GM23338 (cell line): ENCODE data around the gene HERC4. TPM values are rescaled to one million over a fixed set of nuclear protein-coding genes. Genes with fewer than 3 reads are reported as not detected.

Source experiments
- ATAC-seq: fragments of 200-7000 bp; cut with Tn5 transposase; 3 replicates; pipeline ENCODE4 v1.9.1; 2020
- DNase-seq: peaks from one replicate; pipeline ENCODE4 v3.0.0-alpha.2; 2015; ENCODE audit warnings: low spot score
- H2AFZ ChIP-seq: fragments of 200-600 bp; sonication (generic); 2 replicates; pipeline ENCODE4 v1.8.0; 2016; ENCODE audit warnings: antibody characterized with exemption, mild to moderate bottlenecking, moderate library complexity
- H3F3A ChIP-seq: fragments of 200-600 bp; sonication (generic); replicated peaks from 2 replicates; pipeline ENCODE4 v1.8.0; 2017; ENCODE audit warnings: antibody characterized with exemption, mixed run types, low read depth
- H3K27ac ChIP-seq: fragments of 200-600 bp; sonication (generic); 2 replicates; pipeline ENCODE4 v1.6.1; 2016; ENCODE audit warnings: low read depth
- H3K27me3 ChIP-seq: fragments of 200-600 bp; sonication (generic); 2 replicates; pipeline ENCODE4 v1.8.0; 2016; ENCODE audit warnings: mild to moderate bottlenecking, mixed run types, moderate library complexity; ENCODE audit not compliant: insufficient read depth
- H3K36me3 ChIP-seq: fragments of 200-600 bp; sonication (generic); 2 replicates; pipeline ENCODE4 v1.8.0; 2016; ENCODE audit warnings: mild to moderate bottlenecking; ENCODE audit not compliant: insufficient read depth
- H3K4me1 ChIP-seq: fragments of 200-600 bp; sonication (generic); 2 replicates; pipeline ENCODE4 v1.8.0; 2016; ENCODE audit warnings: mild to moderate bottlenecking, moderate library complexity; ENCODE audit not compliant: insufficient read depth
- H3K4me2 ChIP-seq: fragments of 200-600 bp; sonication (generic); 2 replicates; pipeline ENCODE4 v1.7.1; 2017; ENCODE audit warnings: mixed run types
- H3K4me3 ChIP-seq: fragments of 200-600 bp; sonication (generic); 2 replicates; pipeline ENCODE4 v1.6.1; 2016; ENCODE audit warnings: mixed run types
- H3K79me2 ChIP-seq: fragments of 200-600 bp; sonication (generic); replicated peaks from 2 replicates; pipeline ENCODE4 v1.8.0; 2017; ENCODE audit warnings: mild to moderate bottlenecking; ENCODE audit not compliant: insufficient read depth
- H3K9me2 ChIP-seq: fragments of 200-600 bp; sonication (generic); 2 replicates; pipeline ENCODE4 v1.8.0; 2017; ENCODE audit not compliant: insufficient read depth
- H4K20me1 ChIP-seq: fragments of 200-600 bp; sonication (generic); replicated peaks from 2 replicates; pipeline ENCODE4 v1.8.0; 2017; ENCODE audit warnings: mild to moderate bottlenecking; ENCODE audit not compliant: insufficient read depth
- H3K27ac Mint-ChIP-seq: 2 replicates; pipeline ENCODE4 v1.8.0; 2020; ENCODE audit warnings: inconsistent platforms, mild to moderate bottlenecking, moderate library complexity, mixed read lengths
- H3K27me3 Mint-ChIP-seq: 3 replicates; pipeline ENCODE4 v1.8.0; 2022; ENCODE audit warnings: low read depth, mild to moderate bottlenecking, moderate library complexity, mixed read lengths, inconsistent platforms; ENCODE audit not compliant: insufficient read depth, poor library complexity
- H3K36me3 Mint-ChIP-seq: 3 replicates; pipeline ENCODE4 v1.8.0; 2021; ENCODE audit warnings: low read depth, mild to moderate bottlenecking, inconsistent platforms, moderate library complexity, mixed read lengths
- H3K4me1 Mint-ChIP-seq: 3 replicates; pipeline ENCODE4 v1.8.0; 2020; ENCODE audit warnings: mild to moderate bottlenecking, inconsistent platforms, mixed read lengths
- H3K4me3 Mint-ChIP-seq: 3 replicates; pipeline ENCODE4 v1.8.0; 2021; ENCODE audit warnings: moderate library complexity, mild to moderate bottlenecking, inconsistent platforms, mixed read lengths
- H3K9me3 Mint-ChIP-seq: 3 replicates; pipeline ENCODE4 v1.8.0; 2020; ENCODE audit warnings: moderate library complexity, mild to moderate bottlenecking, inconsistent platforms, mixed read lengths
- CREB1 ChIP-seq: fragments of 250-450 bp; sonication (Bioruptor Pico); IDR thresholded peaks from 2 replicates; pipeline ENCODE4 v1.5.0; 2020; ENCODE audit warnings: low read depth, mild to moderate bottlenecking, moderate library complexity
- ETS1 ChIP-seq: IDR thresholded peaks from 2 replicates; pipeline ENCODE4 v1.6.1; 2016; ENCODE audit warnings: antibody characterized with exemption
- EZH2 ChIP-seq: fragments of 200-600 bp; sonication (generic); IDR thresholded peaks from one replicate; pipeline ENCODE4 v1.8.0; 2017; ENCODE audit warnings: antibody characterized with exemption, mild to moderate bottlenecking, low read depth; ENCODE audit not compliant: unreplicated experiment
- EZH2phosphoT487 ChIP-seq: fragments of 200-600 bp; sonication (generic); IDR thresholded peaks from one replicate; pipeline ENCODE4 v1.8.1; 2018; ENCODE audit warnings: antibody characterized with exemption; ENCODE audit not compliant: unreplicated experiment
- JUNB ChIP-seq: IDR thresholded peaks from one replicate; pipeline ENCODE4 v1.6.1; 2016; ENCODE audit warnings: antibody characterized with exemption; ENCODE audit not compliant: unreplicated experiment
- NANOG ChIP-seq: IDR thresholded peaks from 2 replicates; pipeline ENCODE4 v1.6.1; 2016; ENCODE audit warnings: antibody characterized with exemption, borderline replicate concordance
- POLR2AphosphoS5 ChIP-seq: IDR thresholded peaks from 2 replicates; pipeline ENCODE4 v1.6.1; 2016; ENCODE audit warnings: antibody characterized with exemption, low read depth
- REST ChIP-seq: IDR thresholded peaks from one replicate; pipeline ENCODE4 v1.6.1; 2018; ENCODE audit warnings: antibody characterized with exemption; ENCODE audit not compliant: unreplicated experiment
- STAT1 ChIP-seq: IDR thresholded peaks from one replicate; pipeline ENCODE4 v1.6.1; 2016; ENCODE audit warnings: antibody characterized with exemption; ENCODE audit not compliant: unreplicated experiment
- ZNF114 ChIP-seq: fragments of 250-450 bp; sonication (Bioruptor Pico); IDR thresholded peaks from 2 replicates; pipeline ENCODE4 v1.5.0; 2020; ENCODE audit warnings: mild to moderate bottlenecking, moderate library complexity
- ZNF331 ChIP-seq: fragments of 250-450 bp; sonication (Bioruptor Pico); IDR thresholded peaks from 2 replicates; pipeline ENCODE4 v1.5.0; 2020; ENCODE audit warnings: low read depth, mild to moderate bottlenecking, moderate library complexity
- ZNF462 ChIP-seq: fragments of 250-450 bp; sonication (Bioruptor Pico); IDR thresholded peaks from 2 replicates; pipeline ENCODE4 v1.5.0; 2020; ENCODE audit warnings: mild to moderate bottlenecking, moderate library complexity
- polyA plus RNA-seq: library from polyadenylated mRNA; unstranded; fragments of >200 nt; fragmentation: Nextera tagmentation; extraction: Ambion mirVana; gene quantifications from 2 replicates; pipeline ENCODE4 v1.2.1, GENCODE V29; 2016
- total RNA-seq: library from RNA; depleted of rRNA; stranded (reverse); fragments of >200 nt; shearing (Covaris generic); gene quantifications from 2 replicates; pipeline ENCODE4 v1.2.3, GENCODE V29; 2014
- TF ChIP-seq, protein P1 (sequence below), 2 experiments: fragments of 200-600 bp in 1 of 2; sonication (generic) in 1 of 2; conservative IDR thresholded peaks; 2 replicates each; pipeline versions ENCODE4 v1.5.1 to v1.6.1; 2016 to 2017; ENCODE audit warnings: antibody characterized with exemption in 2 of 2, low read depth in 2 of 2, mild to moderate bottlenecking in 2 of 2, moderate library complexity in 1 of 2

Gene HERC4
- total and polyA plus RNA-seq, 2 experiments from 2014 or later = 20.1 to 67.2 TPM

- H4K20me1 ChIP-seq = no peaks in the 10 kb centered on the region
- Mint-ChIP-seq H3K4me1 (peaks cover 9% of the 10 kb centered on the region), H3K4me3 (no peak overlapping the region), H3K27ac (no peak overlapping the region), H3K9me3 (no peaks in the 10 kb centered on the region), H3K27me3 (no peaks in the 10 kb centered on the region), H3K36me3 (no peaks in the 10 kb centered on the region)
- H3F3A ChIP-seq = no peaks in the 10 kb centered on the region
- no peaks in the 10 kb centered on the region for H3K79me2 ChIP-seq
- no peak for TF ChIP-seq CREB1
- no peak for TF ChIP-seq ZNF462 (CRISPR knock-in tag)
- no peak for TF ChIP-seq EZH2phosphoT487
- TF ChIP-seq STAT1 = no peak
- no peak for TF ChIP-seq NANOG
- no peak for TF ChIP-seq JUNB
- no peak for TF ChIP-seq EZH2
- no peak for TF ChIP-seq POLR2AphosphoS5
- TF ChIP-seq ETS1 = no peak
- no peak for TF ChIP-seq REST
- TF ChIP-seq ZNF114 (CRISPR knock-in tag) = no peak
- no peak for TF ChIP-seq ZNF331 (CRISPR knock-in tag)
- TF ChIP-seq, protein P1, sequence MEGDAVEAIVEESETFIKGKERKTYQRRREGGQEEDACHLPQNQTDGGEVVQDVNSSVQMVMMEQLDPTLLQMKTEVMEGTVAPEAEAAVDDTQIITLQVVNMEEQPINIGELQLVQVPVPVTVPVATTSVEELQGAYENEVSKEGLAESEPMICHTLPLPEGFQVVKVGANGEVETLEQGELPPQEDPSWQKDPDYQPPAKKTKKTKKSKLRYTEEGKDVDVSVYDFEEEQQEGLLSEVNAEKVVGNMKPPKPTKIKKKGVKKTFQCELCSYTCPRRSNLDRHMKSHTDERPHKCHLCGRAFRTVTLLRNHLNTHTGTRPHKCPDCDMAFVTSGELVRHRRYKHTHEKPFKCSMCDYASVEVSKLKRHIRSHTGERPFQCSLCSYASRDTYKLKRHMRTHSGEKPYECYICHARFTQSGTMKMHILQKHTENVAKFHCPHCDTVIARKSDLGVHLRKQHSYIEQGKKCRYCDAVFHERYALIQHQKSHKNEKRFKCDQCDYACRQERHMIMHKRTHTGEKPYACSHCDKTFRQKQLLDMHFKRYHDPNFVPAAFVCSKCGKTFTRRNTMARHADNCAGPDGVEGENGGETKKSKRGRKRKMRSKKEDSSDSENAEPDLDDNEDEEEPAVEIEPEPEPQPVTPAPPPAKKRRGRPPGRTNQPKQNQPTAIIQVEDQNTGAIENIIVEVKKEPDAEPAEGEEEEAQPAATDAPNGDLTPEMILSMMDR (conservative IDR thresholded peaks at IDR 0.05; ENCODE audit: low read depth in 2 of 2) = no peak
- DNase-seq (no peak), ATAC-seq (no peak)
- H3K4me1 ChIP-seq = no peaks in the 10 kb centered on the region
- H3K27ac ChIP-seq = no peak overlapping the region
- no peaks in the 10 kb centered on the region for H3K9me2 ChIP-seq
- H2AFZ ChIP-seq = no peak overlapping the region
- 0 out of 2 replicates have a peak, but pooled peaks cover 5% of the 10 kb centered on the region for H3K36me3 ChIP-seq
- H3K27me3 ChIP-seq = no peaks in the 10 kb centered on the region
- no peak overlapping the region for H3K4me3 ChIP-seq
- H3K4me2 ChIP-seq = no peak overlapping the region
Observed at GRCh38 chr10:67959839-67960476, 115.1 kb downstream of the HERC4 start.
